GM12892 (cell line): ENCODE measurements around the gene SFT2D2.

Experiments used
- POLR2A ChIP-seq: IDR thresholded peaks from 2 replicates; pipeline ENCODE4 v1.6.1; 2011; ENCODE audit warnings: low read depth, low read length, control low read depth
- POLR2AphosphoS5 ChIP-seq: IDR thresholded peaks from 2 replicates; pipeline ENCODE4 v1.6.1; 2011; ENCODE audit warnings: low read depth, low read length, control low read depth

- TF ChIP-seq POLR2AphosphoS5 (no peak), POLR2A (no peak)
Observed at GRCh38 chr1:168295411-168296114, 69.8 kb downstream of the SFT2D2 start.
